Measurements from ENCODE around the gene ZNF148.
A peak's percentile ranks its signal among the peaks of the same experiment; 100 is the strongest.

Gene ZNF148

DNA sequence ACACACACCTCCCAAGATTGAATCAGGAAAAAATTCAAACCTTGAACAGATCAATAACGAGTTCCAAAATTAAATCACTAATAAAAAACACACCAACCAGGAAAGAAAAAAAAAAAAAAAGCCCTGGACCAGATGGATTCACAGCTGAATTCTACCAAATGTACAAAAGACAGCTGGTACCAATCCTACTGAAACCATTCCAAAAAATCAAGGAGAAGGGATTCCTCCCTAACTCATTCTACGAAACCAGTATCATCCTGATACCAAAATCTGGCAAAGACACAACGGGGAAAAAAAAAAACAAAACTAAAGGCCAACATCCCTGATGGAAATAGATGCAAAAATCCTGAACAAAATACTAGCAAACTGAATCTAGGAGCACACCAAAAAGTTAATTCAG, 108.2 kb downstream of the ZNF148 start:
- peak; percentile 17 to 68 for DNase-seq

DNA sequence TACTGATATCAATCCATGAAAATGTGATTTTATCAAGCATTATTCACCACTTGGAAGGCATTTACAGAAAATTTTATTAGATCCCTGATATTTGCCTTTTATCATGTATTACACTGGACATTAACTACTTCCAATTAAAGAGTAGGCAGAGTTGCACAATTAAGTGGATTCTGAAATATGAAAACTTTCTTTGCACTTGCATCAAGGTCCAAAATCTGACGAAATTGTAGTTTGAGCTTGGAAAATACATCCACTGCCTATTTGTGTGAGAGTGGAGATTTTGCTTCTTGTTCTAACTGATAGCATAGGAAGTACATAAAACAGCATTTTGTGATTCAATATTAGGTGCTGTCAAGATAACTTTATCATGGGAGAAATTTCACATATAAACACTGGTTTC, 113.0 kb downstream of the ZNF148 start:
- no peak for DNase-seq

DNA sequence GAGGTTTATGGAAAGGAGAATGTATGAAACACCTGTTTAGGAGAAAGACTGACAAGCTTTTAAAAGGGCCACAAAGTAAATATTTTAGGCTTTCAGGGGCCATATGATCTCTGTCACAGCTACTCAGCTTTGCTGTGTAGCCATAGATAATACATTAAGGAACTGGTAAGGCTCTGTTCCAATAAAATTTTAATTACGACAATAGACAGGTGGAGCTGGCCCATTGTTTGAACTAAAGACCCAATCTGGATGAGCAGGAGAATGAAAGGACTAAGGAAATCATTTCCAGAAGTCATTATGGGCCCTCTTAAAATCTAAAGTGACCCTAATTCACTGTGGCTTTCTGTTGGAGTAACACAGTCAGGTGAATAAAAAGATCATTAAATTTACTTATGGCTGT, 114.1 kb downstream of the ZNF148 start:
- DNase-seq: no peak

DNA sequence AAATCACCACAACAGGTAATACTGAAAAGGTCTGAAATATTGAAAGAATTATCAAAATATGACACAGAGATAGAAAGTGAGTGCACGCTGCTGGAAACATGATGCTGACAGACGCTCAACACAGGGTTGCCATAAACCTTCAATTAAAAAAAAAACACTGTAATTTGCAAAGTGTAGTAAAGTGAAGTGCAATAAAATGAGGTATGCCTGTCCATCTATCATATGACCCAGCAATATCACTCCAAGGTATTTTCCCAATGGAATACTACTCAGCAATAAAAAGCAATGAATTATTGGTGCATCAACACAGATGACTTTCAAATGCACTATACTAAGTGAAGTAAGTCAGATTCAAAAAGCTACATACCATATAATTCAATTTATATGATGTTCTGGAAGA, 115.0 kb downstream of the ZNF148 start:
- no peak for DNase-seq

DNA sequence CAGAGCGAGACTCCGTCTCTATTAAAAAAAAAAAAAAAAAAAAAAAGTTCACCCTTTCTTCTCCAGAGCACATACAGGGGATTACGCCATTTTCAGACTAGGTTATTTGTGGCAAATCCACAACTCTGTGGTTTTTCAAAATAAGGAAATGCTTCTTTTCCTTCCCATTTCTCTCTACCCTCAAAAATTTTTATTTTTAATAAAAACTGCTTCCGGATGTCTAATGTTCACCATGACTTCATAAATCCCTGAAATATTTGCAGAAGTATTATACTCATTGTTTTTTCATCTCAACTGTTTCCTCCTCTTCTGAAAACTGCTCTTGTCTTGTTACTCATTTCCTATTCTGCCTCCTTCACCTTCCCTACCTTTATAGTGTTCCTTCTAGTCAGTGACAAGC, 117.6 kb downstream of the ZNF148 start:
- no peak for DNase-seq

DNA sequence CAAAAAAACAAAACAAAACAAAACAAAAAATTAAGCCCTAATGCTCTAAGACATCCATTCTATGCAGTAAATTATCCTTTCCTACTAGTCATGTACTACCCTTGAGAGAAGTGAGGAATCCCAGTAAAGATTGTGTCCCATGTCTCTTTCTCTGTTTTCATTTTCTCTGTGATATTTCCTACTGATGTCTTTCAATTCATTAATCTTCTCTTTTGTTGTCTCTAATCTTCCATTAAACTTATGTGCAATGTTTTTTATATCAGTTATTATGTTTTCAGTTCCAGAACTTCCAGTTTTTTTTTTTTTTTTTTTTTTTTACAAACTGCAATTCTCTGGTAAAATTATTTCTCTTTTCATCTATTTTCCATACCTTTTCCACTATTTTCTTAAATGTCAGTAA, 118.5 kb downstream of the ZNF148 start:
- DNase-seq: no peak

DNA sequence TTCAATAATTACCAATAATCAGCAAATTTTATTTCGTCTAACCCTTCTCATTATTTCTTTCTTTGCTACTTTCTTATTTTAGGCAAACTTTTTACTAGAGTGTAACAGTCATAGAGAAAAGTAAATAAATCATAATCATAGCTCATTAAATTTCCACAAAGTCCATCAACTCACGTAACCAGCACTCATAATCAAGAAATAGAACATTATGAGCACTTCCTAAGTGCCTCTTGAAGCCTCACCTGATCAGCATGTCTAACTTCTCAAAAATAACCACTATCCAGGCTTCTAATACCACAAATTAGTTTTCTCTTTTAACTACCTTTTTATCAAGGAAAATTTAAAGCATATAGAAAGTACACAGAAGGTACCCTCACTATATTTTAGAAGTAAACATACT, 124.2 kb downstream of the ZNF148 start:
- DNase-seq: no peak

DNA sequence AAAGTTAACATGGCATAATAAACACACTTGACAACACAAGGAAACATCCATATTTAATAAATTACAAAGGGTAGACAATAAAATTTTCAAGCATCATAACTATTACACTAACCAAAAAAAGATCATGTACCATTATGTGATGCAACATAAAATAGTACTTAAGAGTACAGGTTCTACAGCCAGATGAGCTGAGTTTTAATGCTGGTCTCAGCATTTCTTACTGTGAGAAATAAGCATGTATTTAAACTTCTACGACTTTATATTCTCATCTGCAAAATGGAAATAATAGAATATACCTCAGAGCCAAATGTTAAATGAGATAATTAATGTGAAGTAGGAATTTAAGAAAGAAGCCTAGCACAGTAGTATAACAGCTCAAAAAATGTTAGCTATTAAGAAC, 128.9 kb downstream of the ZNF148 start:
- DNase-seq: no peak

DNA sequence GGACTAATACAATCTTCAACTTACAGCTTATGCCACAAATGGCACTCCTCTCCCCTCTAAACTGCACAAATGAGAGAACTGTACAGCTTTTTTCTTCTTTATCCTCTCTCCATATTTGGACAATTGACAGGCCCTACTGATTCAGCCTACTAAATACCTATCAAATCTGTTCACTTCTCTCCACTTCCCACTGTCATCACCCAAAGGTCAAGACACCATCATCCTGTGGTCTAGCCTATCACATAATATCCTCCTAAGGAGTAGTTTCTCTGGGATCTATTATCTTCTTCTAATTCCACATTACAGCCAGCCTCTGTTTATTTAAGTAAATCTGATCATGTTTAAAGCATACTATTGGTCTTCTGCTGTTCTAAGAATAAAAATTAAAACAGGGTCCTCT, 129.6 kb downstream of the ZNF148 start:
- DNase-seq: no peak

DNA sequence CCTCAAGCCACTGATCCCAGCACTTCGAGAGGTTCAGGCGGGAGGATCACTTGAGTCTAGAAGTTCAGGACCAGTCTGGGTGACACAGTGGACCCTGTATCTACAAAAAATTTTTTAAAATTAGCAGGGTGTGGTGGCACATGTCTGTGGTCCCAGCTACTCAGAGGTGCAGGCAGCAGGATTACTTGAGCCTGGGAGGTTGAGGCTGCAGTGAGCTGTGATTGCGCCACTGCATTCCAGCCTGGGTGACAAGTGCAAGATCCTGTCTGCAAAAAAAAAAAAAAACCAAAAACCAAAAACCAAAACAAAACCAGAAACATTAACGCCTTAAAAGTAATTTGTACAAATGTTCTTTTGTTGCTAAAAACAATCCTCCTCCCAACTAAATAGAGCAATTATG, 134.6 kb downstream of the ZNF148 start:
- no peak for DNase-seq

DNA sequence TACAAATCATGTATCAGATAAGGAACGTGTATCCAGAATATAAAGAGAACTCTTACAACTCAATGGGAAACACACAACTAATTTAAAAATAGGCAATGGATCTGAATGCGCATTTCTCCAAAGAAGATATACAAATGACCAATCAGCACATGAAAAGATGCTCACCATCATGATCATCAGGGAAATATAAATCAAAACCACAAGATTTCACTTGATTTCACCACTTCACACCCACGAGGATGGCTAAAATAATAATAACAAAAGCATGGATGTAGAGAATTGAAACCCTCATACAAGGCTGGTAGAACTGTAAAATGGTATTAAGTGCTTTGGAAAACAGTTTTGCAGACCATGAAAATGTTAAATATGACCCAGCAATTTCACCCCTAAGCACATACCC, 135.9 kb downstream of the ZNF148 start:
- no peak for DNase-seq

DNA sequence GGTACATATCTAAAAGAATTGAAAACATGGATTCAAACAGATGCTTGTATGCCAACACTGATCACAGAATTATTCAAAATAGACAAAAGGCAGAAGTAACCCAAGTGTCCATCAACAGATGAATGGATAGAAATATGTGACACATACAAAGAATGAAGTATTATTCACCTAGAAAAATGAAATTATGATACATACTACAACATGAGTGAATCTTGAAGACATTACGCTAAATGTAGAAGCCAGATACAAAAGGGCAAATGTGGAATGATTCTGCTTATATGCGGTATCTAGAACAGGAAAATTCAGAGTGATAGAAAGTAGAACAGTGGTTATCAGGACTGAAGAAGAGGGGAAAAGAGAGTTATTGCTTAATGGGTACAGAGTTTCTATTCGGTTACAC, 136.4 kb downstream of the ZNF148 start:
- no peak for DNase-seq

DNA sequence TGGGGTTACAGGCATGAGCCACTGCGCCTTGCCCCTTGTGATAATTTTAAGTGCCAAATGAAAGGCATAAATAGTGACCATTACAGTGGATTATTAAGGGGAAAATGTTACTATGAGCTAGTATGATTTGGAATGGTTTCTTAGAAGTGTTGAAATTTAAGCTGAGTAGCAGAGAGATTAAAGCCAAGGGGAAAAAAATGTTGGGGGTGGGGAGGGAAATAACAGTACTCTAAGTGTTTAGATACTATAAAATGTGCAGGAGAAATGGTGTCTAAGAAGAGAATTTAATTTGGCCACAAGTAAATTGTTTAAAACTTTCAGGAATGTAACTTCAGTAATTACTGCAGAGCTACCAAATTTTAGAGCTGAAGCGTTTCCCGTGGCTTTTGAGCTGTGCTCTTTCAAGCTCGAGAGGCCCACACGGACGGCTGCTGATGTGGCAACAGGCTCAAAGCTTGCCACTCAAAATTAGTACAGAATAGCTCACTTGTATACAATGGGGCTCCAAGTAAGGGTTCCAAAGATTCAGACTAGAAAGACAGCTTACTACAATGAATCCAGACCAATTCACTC, 138.7 kb downstream of the ZNF148 start:
- DNase-seq: no peak

DNA sequence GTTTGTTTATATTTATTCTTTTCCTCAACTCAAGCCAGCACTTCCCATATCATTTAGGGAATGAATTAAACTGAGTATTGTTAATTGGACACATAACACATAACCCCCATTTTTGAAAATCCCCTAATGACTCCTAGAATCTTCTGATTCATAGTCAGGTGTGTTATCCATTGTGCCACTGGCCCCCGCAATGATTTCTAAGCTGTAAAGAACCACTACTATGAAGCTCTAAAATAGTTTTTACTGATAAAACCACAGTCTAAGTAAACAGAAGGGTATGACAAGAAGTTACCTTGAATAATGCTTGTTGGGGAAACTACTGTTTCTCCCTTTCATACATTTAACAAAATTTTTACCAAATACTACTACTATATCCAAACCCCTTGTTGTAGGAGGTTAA, 140.3 kb downstream of the ZNF148 start:
- DNase-seq: no peak

DNA sequence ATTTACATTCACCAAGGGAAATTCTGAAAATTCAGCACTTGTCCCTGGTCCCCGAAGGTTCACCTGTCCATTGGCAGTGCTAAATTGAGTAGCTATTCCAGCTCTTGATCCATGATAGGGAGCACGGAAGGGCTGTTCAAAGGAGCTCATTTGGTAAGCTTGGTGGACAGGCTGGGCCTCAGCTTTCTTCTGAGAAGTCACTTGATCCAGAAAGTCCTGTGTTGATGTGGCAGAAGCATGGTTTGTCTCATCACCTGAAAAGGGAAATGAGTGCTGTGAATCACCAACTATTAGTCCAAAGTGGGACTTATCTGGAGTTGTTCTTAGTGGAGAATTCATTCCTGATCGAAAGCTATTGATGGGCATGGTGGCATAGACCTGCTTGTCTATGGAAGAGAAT, 142.7 kb downstream of the ZNF148 start:
- DNase-seq: no peak

DNA sequence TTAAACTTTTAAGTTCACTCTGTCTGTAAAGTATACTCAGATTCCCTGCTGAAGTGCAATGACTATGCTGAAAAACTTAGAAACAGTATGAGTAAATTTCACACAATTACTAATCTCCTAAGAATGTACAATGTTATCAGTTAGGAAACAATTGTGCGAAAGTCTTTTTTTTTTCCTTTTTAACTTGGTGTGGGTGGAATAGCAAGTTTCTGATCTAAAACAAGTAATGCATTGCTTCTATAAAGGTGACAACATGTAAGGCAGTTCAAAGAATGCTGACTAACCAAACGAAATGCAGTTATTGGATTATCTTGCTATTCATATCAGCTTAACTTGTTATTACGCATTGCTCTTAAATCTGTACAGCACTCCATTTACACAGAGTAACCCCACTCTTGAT, 143.2 kb downstream of the ZNF148 start:
- no peak for DNase-seq

DNA sequence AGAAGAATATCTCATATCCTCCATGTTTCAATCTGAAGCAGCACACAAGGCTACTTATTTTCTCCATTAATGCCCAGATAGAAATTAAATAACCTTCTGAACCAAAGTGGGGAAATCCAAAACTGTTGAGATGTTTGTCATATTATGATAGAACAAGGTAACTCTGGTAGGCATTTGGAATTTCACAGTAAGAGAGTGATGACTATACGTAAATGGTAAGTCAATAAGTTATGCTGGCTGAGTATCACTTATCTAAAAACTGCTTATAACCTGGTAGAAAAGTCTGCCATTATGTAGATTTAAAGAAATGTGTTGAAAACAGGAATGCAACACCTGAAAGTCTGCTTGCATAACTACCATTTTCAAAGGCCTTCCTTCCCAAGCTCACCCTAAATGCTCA, 145.4 kb downstream of the ZNF148 start:
- no peak for DNase-seq

DNA sequence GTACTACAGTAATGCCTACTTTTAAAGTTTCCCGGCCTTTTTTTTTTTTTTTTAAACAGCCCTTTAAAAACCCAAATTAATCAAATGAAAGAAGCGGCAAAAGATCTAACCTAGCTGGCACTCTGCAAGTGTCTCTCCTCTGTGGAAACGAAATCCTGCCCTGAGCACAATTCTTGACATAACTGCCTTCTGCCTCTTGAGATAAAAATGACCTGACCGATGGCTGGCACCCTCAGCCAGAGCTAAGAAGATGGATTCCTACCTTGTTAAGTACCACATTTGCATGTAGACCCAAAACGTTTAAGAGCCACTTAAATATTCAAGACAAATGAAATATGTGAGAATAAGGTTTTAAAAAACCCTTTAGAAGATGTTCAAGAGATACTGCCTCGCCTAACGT, 146.0 kb downstream of the ZNF148 start:
- DNase-seq: no peak

DNA sequence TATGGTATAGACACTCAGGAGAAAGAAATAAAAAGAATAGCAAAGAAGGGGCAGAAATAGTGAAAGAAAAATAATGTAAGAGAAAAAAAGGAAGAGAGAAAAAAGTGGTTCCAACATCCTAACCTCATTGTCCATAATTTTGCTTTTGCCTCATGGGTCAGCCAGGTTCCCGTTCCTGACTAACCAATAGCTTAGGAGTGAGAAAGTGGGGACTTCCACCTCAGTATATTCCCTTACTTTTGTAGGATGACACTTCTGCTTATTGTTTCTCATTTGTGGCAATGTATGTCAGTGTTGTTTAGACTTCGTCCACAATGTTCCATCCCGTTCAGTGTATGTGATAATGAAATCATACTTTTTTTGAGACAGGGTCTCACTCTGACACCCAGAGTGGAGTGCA, 153.3 kb downstream of the ZNF148 start:
- DNase-seq: no peak

DNA sequence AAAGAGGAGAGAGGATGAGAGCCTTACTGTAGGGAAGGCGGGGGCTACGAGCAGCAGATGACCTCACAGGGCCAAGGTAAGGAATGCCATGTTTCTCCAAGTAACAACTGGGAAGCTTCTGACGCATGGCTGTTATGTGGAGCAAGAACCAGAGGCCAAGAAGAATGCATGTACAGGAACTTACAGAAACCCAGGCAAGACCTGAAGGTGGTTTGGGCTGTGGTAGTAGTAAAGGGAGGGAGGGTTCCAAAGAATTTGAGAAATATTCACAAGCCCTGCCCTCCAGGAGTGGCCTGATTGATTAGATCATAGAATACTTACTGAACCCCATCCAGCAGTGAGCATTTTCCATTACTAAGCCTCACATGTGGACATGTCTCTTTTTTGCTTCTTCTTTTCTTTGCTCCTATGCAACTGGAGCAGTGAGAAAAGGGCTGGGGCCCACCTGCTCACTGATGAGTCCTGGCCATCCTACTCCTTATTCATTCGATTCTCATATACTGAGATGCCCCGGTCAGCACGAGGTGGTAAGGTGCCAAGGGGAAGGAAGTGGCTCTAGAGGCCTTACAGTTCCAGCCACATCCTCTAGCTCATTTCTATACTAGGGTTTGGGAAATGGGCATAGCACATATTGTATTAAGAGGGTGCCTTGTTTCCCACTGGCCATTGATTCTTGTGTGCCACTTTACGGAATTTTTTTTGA, 154.2 kb downstream of the ZNF148 start:
- DNase-seq: no peak

DNA sequence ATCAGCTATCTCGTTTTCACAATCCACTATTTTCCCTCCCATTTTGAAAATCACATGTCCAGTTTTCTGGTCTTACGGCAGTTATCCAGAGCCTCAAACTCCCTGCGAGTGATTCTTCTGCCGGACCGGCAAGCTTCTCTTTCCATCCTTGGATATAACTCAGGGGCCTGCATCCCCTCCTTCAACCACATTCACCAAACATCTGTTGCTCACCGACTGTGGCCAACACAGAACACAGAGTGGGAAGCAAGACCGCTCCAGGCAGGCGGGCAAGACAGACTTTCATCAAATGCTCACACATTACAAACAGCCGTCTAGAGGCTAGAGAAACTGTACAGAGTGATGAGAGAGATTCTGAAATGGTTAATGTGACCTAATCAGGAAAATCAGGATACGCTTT, 154.9 kb downstream of the ZNF148 start:
- DNase-seq: no peak

DNA sequence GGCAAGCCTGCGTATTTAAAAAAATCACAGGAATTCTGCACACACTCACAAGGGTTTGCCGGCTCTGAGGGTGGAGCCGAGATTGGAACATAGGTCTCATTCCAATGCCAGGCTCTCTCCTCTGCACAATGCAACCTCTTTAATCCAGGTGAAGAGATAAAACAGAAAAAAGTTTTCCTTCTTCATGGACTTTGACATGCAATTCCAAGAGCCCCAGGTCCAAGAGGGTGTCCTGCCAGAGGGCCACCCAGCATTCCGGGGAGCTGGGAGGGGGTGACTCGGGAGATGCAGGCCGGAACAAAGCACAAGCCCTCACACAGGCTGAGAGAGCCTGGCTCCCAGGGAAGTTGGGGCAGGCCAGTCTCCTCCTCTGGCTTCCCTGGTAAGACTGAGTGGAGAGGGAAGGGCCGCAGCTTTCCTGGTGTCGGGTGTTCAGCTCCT, 155.8 kb downstream of the ZNF148 start:
- no peak for DNase-seq

DNA sequence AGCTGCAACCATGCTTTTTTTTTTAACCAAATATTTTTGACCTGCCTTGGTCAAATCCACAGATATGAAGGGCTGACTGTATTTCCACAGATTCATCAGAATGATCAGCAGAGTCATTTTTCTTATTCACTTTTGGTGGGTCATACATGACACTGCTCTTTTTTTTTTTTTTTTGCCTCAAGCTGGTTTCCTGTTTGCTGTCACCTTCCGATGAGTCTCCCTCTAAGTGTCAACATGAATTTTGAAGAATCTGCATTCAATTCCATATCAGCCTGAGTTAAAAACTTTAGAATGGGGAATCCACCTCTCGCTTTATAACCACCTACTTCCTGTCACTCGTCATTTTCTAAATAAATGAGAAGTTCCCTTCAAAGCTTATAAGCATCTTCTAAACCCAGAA, 160.4 kb downstream of the ZNF148 start:
- DNase-seq: no peak

DNA sequence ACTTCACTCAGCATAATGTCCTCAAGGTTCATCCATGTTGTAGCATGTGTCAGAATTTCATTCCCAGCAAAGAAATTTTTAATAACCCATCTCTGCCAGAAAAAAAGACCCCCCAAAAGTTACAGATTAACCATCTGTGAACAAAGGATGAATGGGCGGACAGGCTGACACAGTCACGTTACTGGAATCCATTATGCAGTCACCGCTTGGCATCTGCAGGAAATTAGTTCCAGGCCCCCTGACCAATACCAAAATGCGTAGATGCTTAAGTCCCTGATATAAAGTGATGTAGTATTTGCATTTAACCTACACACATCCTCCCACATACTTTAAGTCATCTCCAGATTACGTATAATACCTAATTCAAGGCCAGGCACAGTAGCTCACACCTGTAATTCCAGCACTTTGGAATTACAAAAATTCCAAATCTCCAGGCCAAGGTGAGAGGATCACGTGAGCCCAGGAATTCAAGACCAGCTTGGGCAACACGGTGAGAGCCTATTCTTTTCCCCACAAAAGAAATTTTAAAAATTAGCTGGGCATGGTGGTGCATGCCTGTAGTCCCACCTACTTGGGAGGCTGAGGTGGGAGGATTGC, 161.1 kb downstream of the ZNF148 start:
- no peak for DNase-seq

DNA sequence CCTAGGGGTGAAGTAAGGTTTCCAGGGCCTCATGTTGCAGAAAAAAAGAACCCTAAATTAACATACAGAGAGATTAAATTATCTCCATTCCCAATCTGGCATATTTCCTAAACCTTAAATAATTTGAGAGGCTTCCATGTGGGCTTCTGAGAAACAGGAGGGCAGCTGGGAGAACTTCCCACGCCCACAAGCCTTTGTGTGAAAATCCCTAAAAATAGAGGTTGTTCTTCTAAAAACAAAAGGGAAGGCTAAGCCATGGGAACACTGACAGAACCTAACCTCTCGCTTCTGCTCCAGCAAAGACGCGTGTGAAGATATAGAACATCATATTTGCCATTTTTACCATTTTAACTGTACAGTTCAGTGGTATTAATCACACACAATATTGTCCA, 161.8 kb downstream of the ZNF148 start:
- no peak for DNase-seq
